ENCODE results near the gene PYGB.

Gene PYGB

GRCh38 chr20:25300496-25301170, 52.7 kb downstream of the PYGB start:
- H3K4me1 ChIP-seq (ENCODE audit: insufficient read depth, low read length) = no peaks in the 10 kb centered on the region; the same call in 1 of the 2 replicates
- peaks cover 7% of the 10 kb centered on the region; the same call in 1 of the 2 replicates for H3K36me3 ChIP-seq (ENCODE audit: insufficient read depth, low read length)
- no peaks in the 10 kb centered on the region for H3K9me3 ChIP-seq (ENCODE audit: control insufficient read depth, insufficient read depth, low read length)
- no peak overlapping the region for H3K9ac ChIP-seq (ENCODE audit: low read depth, low read length)

- H3K9ac ChIP-seq (ENCODE audit: low read depth, low read length) = no peak overlapping the region
- H3K4me1 ChIP-seq (ENCODE audit: insufficient read depth, low read length) = no peaks in the 10 kb centered on the region; the same call in 1 of the 2 replicates
- H3K36me3 ChIP-seq (ENCODE audit: insufficient read depth, low read length) = peaks cover 7% of the 10 kb centered on the region; the same call in 1 of the 2 replicates
- H3K9me3 ChIP-seq (ENCODE audit: control insufficient read depth, insufficient read depth, low read length) = no peaks in the 10 kb centered on the region
These were observed 53.6 kb downstream of the PYGB start for GRCh38 chr20:25301357-25301920.

GRCh38 chr20:25302596-25302995, 54.7 kb downstream of the PYGB start:
- peaks cover 3% of the 10 kb centered on the region; the same call in 1 of the 2 replicates for H3K36me3 ChIP-seq (ENCODE audit: insufficient read depth, low read length)
- no peak overlapping the region for H3K9ac ChIP-seq (ENCODE audit: low read depth, low read length)
- no peaks in the 10 kb centered on the region for H3K9me3 ChIP-seq (ENCODE audit: control insufficient read depth, insufficient read depth, low read length)
- no peaks in the 10 kb centered on the region; the same call in 1 of the 2 replicates for H3K4me1 ChIP-seq (ENCODE audit: insufficient read depth, low read length)

GRCh38 chr20:25303292-25304024, 55.6 kb downstream of the PYGB start:
- H3K36me3 ChIP-seq (ENCODE audit: insufficient read depth, low read length) = 0 out of 2 replicates have a peak, but pooled peaks cover 3% of the 10 kb centered on the region
- no peaks in the 10 kb centered on the region for H3K9me3 ChIP-seq (ENCODE audit: control insufficient read depth, insufficient read depth, low read length)
- no peak overlapping the region for H3K9ac ChIP-seq (ENCODE audit: low read depth, low read length)
- no peaks in the 10 kb centered on the region; the same call in 1 of the 2 replicates for H3K4me1 ChIP-seq (ENCODE audit: insufficient read depth, low read length)

- 0 out of 2 replicates have a peak, but pooled peaks cover 3% of the 10 kb centered on the region for H3K36me3 ChIP-seq (ENCODE audit: insufficient read depth, low read length)
- H3K9me3 ChIP-seq (ENCODE audit: control insufficient read depth, insufficient read depth, low read length) = no peaks in the 10 kb centered on the region
- no peak overlapping the region for H3K9ac ChIP-seq (ENCODE audit: low read depth, low read length)
- H3K4me1 ChIP-seq (ENCODE audit: insufficient read depth, low read length) = no peaks in the 10 kb centered on the region; the same call in 1 of the 2 replicates
These were observed 56.2 kb downstream of the PYGB start for GRCh38 chr20:25304025-25304549.

- H3K4me1 ChIP-seq (ENCODE audit: insufficient read depth, low read length) = peaks cover 16% of the 10 kb centered on the region
- H3K36me3 ChIP-seq (ENCODE audit: insufficient read depth, low read length) = no peaks in the 10 kb centered on the region
- H3K9ac ChIP-seq (ENCODE audit: low read depth, low read length) = no peak overlapping the region
- H3K9me3 ChIP-seq (ENCODE audit: control insufficient read depth, insufficient read depth, low read length) = no peaks in the 10 kb centered on the region
These were observed 59.4 kb downstream of the PYGB start for GRCh38 chr20:25306991-25307903.

GRCh38 chr20:25308083-25308491, 60.2 kb downstream of the PYGB start:
- H3K9ac ChIP-seq (ENCODE audit: low read depth, low read length) = no peak overlapping the region

GRCh38 chr20:25308671-25309394, 60.9 kb downstream of the PYGB start:
- Histone ChIP-seq H3K9me3 (ENCODE audit: control insufficient read depth, insufficient read depth, low read length) (no peaks in the 10 kb centered on the region), H3K4me1 (ENCODE audit: insufficient read depth, low read length) (peaks cover 16% of the 10 kb centered on the region), H3K9ac (ENCODE audit: low read depth, low read length) (no peak overlapping the region), H3K36me3 (ENCODE audit: insufficient read depth, low read length) (no peaks in the 10 kb centered on the region)

More at GRCh38 chr20:25308083-25308491, 60.2 kb downstream of the PYGB start:
- H3K9me3 ChIP-seq (ENCODE audit: control insufficient read depth, insufficient read depth, low read length) = no peaks in the 10 kb centered on the region
- no peaks in the 10 kb centered on the region for H3K36me3 ChIP-seq (ENCODE audit: insufficient read depth, low read length)
- H3K4me1 ChIP-seq (ENCODE audit: insufficient read depth, low read length) = peaks cover 16% of the 10 kb centered on the region

- no peaks in the 10 kb centered on the region for H3K9me3 ChIP-seq (ENCODE audit: control insufficient read depth, insufficient read depth, low read length)
- H3K36me3 ChIP-seq (ENCODE audit: insufficient read depth, low read length) = no peaks in the 10 kb centered on the region
- no peak overlapping the region for H3K9ac ChIP-seq (ENCODE audit: low read depth, low read length)
- H3K4me1 ChIP-seq (ENCODE audit: insufficient read depth, low read length) = peaks cover 16% of the 10 kb centered on the region
These were observed 61.7 kb downstream of the PYGB start for GRCh38 chr20:25309395-25310267.

GRCh38 chr20:25310268-25310920, 62.5 kb downstream of the PYGB start:
- H3K4me1 ChIP-seq (ENCODE audit: insufficient read depth, low read length) = peaks cover 16% of the 10 kb centered on the region
- no peaks in the 10 kb centered on the region for H3K36me3 ChIP-seq (ENCODE audit: insufficient read depth, low read length)
- no peak overlapping the region for H3K9ac ChIP-seq (ENCODE audit: low read depth, low read length)
- no peaks in the 10 kb centered on the region for H3K9me3 ChIP-seq (ENCODE audit: control insufficient read depth, insufficient read depth, low read length)

GRCh38 chr20:25310921-25311728, 63.2 kb downstream of the PYGB start:
- Histone ChIP-seq H3K4me1 (ENCODE audit: insufficient read depth, low read length) (peaks cover 16% of the 10 kb centered on the region), H3K9ac (ENCODE audit: low read depth, low read length) (no peak overlapping the region)

More at GRCh38 chr20:25310921-25311728, 63.2 kb downstream of the PYGB start:
- Histone ChIP-seq H3K36me3 (ENCODE audit: insufficient read depth, low read length) (no peaks in the 10 kb centered on the region), H3K9me3 (ENCODE audit: control insufficient read depth, insufficient read depth, low read length) (no peaks in the 10 kb centered on the region)
